Measurements from ENCODE around the gene TAF1D.

Gene TAF1D

GRCh38 chr11:93718057-93718563 lies 23.2 kb downstream of the TAF1D start:
- DNase-seq: no peak

DNA sequence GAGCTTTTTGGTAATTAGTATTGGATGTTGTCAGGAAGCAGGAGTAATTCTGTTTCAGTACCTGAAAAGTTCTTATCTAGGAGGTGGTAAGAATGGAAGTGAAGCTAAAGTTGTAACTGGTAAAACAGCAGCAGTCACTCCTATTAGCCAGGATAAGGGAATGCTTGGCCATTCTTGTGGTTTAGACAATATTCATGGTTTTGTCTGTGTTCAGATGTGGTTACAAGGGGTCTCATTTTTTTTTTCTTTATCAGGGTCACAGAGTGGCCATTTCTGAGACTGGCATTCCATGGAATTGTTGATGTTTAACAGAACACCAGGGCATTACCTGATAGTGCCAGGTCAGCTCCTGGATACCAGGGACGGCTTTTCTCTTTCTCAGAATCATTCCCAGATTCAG lies 23.8 kb downstream of the TAF1D start:
- no peak for DNase-seq

DNA sequence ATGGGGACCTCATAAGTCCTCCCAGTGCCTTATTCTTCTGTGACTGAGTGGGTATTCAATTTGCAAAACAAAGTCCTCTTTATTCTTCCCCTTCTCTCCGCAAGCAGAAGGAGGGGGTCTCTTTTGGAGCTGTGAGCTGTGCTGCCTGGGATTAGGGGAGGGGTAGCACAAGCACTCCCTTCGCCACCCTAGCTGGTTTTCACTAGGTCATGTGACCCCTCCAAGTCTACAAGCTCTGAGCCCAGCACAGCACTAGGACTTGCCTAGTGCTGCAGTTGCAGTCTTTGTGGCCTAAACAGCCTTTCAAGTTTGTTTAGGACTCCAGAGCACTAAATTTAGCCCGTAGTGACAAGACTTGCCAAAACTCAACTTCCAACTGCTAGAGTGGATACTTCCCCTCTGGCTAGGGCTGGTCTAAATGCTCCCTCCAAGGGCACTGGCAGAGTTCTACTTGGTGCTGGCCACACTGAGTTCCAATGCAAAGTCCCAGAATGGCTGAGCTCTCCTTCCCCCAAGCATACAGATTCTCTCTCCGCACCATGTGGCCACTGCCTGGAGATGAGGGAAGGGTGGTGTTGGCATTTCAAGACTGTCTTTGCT lies 25.4 kb downstream of the TAF1D start:
- no peak for DNase-seq

- DNase-seq: no peak
Measured at GRCh38 chr11:93712678-93713077, 28.6 kb downstream of the TAF1D start.

DNA sequence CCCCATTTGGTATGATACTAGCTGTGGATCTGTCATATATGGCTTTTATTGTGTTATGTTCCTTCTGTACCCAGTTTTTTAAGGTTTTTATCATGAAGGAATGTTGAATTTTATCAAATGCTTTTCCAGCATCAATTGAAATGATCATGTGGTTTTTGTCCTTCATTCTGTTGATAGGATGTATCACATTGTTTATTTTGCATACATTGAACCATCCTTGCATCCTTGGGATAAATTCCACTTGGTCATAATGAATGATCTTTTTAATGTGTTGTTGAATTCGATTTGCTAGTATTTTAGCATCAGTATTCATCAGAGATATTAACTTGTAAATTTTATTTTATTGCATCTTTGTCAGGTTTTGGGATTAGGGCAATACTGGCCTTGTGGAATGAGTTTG lies 31.1 kb downstream of the TAF1D start:
- DNase-seq: no peak

GRCh38 chr11:93704237-93704636 lies 37.1 kb downstream of the TAF1D start:
- DNase-seq: no peak

DNA sequence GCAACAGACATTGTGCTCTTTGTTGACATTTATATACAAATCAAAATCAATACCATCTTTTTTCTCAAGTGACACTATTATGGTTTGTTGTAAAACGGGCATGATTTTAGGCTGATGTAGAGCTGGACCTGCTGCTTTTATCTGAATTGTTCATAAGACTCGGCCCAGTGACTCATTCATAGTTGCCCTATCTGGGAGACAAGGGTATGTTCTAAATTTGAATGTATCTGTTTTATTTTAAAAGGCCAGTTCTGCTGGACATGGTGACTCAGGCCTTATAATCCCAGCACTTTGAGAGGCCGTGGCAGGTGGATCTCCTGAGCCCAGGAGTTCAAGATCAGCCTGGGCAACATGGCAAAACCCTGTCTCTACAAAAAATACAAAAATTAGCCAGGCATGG lies 40.5 kb downstream of the TAF1D start:
- DNase-seq: no peak

GRCh38 chr11:93697611-93698010 lies 43.7 kb downstream of the TAF1D start:
- DNase-seq: no peak

GRCh38 chr11:93694557-93694956 lies 46.7 kb downstream of the TAF1D start:
- DNase-seq: no peak

GRCh38 chr11:93694109-93694508 lies 47.2 kb downstream of the TAF1D start:
- DNase-seq: no peak

- DNase-seq: no peak
Measured at GRCh38 chr11:93689240-93689639, 52.1 kb downstream of the TAF1D start.

- DNase-seq: no peak
Measured at GRCh38 chr11:93686812-93687211, 54.5 kb downstream of the TAF1D start.

- no peak for DNase-seq
Measured at GRCh38 chr11:93686226-93686625, 55.1 kb downstream of the TAF1D start.

All from NK-92 treated with Interleukin-12 subunit alpha and Interleukin-12 subunit beta, amount 100 ng/mL, for 24 hours (cell line).